Measurements from ENCODE around the gene ADD2. TPM values are rescaled to one million over a fixed set of nuclear protein-coding genes. Genes with fewer than 3 reads are reported as not detected.

ADD2 gene
- total RNA-seq, 2 experiments from 2014 or later, result 4.4 to 6.4 TPM

GRCh38 chr2:70750320-70750719 is 17.7 kb downstream of the ADD2 start:
- ChIA-PET CTCF (no interaction called here), POLR2A (no interaction called here)
- Mint-ChIP-seq H3K36me3 (ENCODE audit: low read depth) (no peaks in the 10 kb centered on the region), H3K4me1 (ENCODE audit: low read depth) (no peaks in the 10 kb centered on the region), H3K27ac (no peak overlapping the region), H3K4me3 (no peak overlapping the region), H3K27me3 (no peaks in the 10 kb centered on the region), H3K9me3 (no peaks in the 10 kb centered on the region)
- intact Hi-C loops (cut with DNase I, micrococcal nuclease), result no loop called here
- no peak for DNase-seq
- no peak for TF ChIP-seq CTCF (IDR thresholded peaks at IDR 0.05)
- H3K4me1 ChIP-seq (ENCODE audit: insufficient read depth, low read length), result no peaks in the 10 kb centered on the region
- no peaks in the 10 kb centered on the region for H3K36me3 ChIP-seq (ENCODE audit: insufficient read depth, low read length)
- ATAC-seq (ENCODE audit: poor library complexity), result no peak
- H3K27me3 ChIP-seq (ENCODE audit: control insufficient read depth in 1 of 2, insufficient read depth in 2 of 2, low read length in 2 of 2), result no peaks in the 10 kb centered on the region
- H3K9me3 ChIP-seq (ENCODE audit: control insufficient read depth in 1 of 2, insufficient read depth in 1 of 2, low read length in 2 of 2), result no peaks in the 10 kb centered on the region
- no peak overlapping the region for H3K4me3 ChIP-seq (ENCODE audit: low read length)
- no peak overlapping the region for H3K27ac ChIP-seq (ENCODE audit: low read depth in 1 of 2, low read length in 2 of 2)

GRCh38 chr2:70748002-70748784 is 19.8 kb downstream of the ADD2 start:
- Mint-ChIP-seq H3K27ac (no peak overlapping the region), H3K4me1 (ENCODE audit: low read depth) (no peaks in the 10 kb centered on the region), H3K27me3 (no peaks in the 10 kb centered on the region), H3K9me3 (no peaks in the 10 kb centered on the region), H3K36me3 (ENCODE audit: low read depth) (no peaks in the 10 kb centered on the region), H3K4me3 (no peak overlapping the region)
- no peaks in the 10 kb centered on the region for H3K36me3 ChIP-seq (ENCODE audit: insufficient read depth, low read length)
- intact Hi-C loops (cut with DNase I, micrococcal nuclease), result no loop called here
- POLR2A ChIA-PET, result no interaction called here
- H3K27ac ChIP-seq (ENCODE audit: low read depth in 1 of 2, low read length in 2 of 2), result no peak overlapping the region
- CTCF ChIA-PET, result interaction anchor here (0.7 to 1.7 kb wide), 2 partner anchors 11 to 13 kb away, joined by 3 to 4 read pairs; no protein-coding TSS in a partner anchor
- no peak for TF ChIP-seq CTCF (IDR thresholded peaks at IDR 0.05)
- no peaks in the 10 kb centered on the region for H3K9me3 ChIP-seq (ENCODE audit: control insufficient read depth in 1 of 2, insufficient read depth in 1 of 2, low read length in 2 of 2)
- no peaks in the 10 kb centered on the region for H3K27me3 ChIP-seq (ENCODE audit: control insufficient read depth in 1 of 2, insufficient read depth in 2 of 2, low read length in 2 of 2)
- no peaks in the 10 kb centered on the region for H3K4me1 ChIP-seq (ENCODE audit: insufficient read depth, low read length)
- DNase-seq, result no peak
- ATAC-seq (ENCODE audit: poor library complexity), result no peak
- no peak overlapping the region for H3K4me3 ChIP-seq (ENCODE audit: low read length)

GRCh38 chr2:70747284-70747683 is 20.7 kb downstream of the ADD2 start:
- no peaks in the 10 kb centered on the region for H3K27me3 Mint-ChIP-seq

More at GRCh38 chr2:70747284-70747683, 20.7 kb downstream of the ADD2 start:
- H3K36me3 ChIP-seq (ENCODE audit: insufficient read depth, low read length), result no peaks in the 10 kb centered on the region
- ChIA-PET CTCF (interaction anchor here (1.7 kb wide), 1 partner anchor 12 kb away, joined by 4 read pairs; no protein-coding TSS in a partner anchor), POLR2A (no interaction called here)
- no peak overlapping the region for H3K27ac ChIP-seq (ENCODE audit: low read depth in 1 of 2, low read length in 2 of 2)
- no peak for TF ChIP-seq CTCF (IDR thresholded peaks at IDR 0.05)
- H3K27ac Mint-ChIP-seq, result no peak overlapping the region
- H3K36me3 Mint-ChIP-seq (ENCODE audit: low read depth), result no peaks in the 10 kb centered on the region
- H3K4me3 ChIP-seq (ENCODE audit: low read length), result no peak overlapping the region
- no peak for DNase-seq
- H3K27me3 ChIP-seq (ENCODE audit: control insufficient read depth in 1 of 2, insufficient read depth in 2 of 2, low read length in 2 of 2), result no peaks in the 10 kb centered on the region
- H3K4me1 Mint-ChIP-seq (ENCODE audit: low read depth), result no peaks in the 10 kb centered on the region
- no peak for ATAC-seq (ENCODE audit: poor library complexity)
- H3K9me3 ChIP-seq (ENCODE audit: control insufficient read depth in 1 of 2, insufficient read depth in 1 of 2, low read length in 2 of 2), result no peaks in the 10 kb centered on the region
- H3K9me3 Mint-ChIP-seq, result no peaks in the 10 kb centered on the region
- no peak overlapping the region for H3K4me3 Mint-ChIP-seq
- intact Hi-C loops (cut with DNase I, micrococcal nuclease), result no loop called here
- no peaks in the 10 kb centered on the region for H3K4me1 ChIP-seq (ENCODE audit: insufficient read depth, low read length)

All from CD4-positive, alpha-beta T cell (primary cell).